PC-3 (cell line): Measurements from ENCODE around the gene SNRPA1. TPM values are rescaled to one million over a fixed set of nuclear protein-coding genes. Genes with fewer than 3 reads are reported as not detected.

ENCODE experiments used
- ATAC-seq: fragments of 200-7000 bp; cut with Tn5 transposase; 2 replicates; pipeline ENCODE4 v1.9.1; 2020; ENCODE audit warnings: mild to moderate bottlenecking, moderate library complexity
- BruUV-seq: library from RNA; stranded (reverse); fragments of 400-500 nt; replicated peaks from 2 replicates; lab custom pipeline; 2021; lab: Mats Ljungman, UMichigan
- CTCF ChIA-PET: fragments of 300-600 bp; sonication (Branson Sonifier 250); formaldehyde crosslinking; loops from one replicate; lab custom pipeline; 2022; ENCODE audit warnings: antibody characterized with exemption; lab: Charles Lee
- POLR2A ChIA-PET: fragments of 300-600 bp; sonication (Branson Sonifier 250); formaldehyde crosslinking; loops from one replicate; lab custom pipeline; 2022; ENCODE audit warnings: antibody characterized with exemption; ENCODE audit not compliant: unreplicated experiment; lab: Charles Lee
- DNase-seq: peaks from one replicate; pipeline ENCODE4 v3.0.0-alpha.2; 2015
- H2AFZ ChIP-seq: fragments of 300-600 bp; sonication (generic); 2 replicates; pipeline ENCODE4 v1.6.0; 2016; ENCODE audit warnings: antibody characterized with exemption, low read length
- H3F3A ChIP-seq: fragments of 300-600 bp; sonication (generic); one replicate; pipeline ENCODE4 v1.6.0; 2017; ENCODE audit warnings: antibody characterized with exemption, low read length, control low read depth, mild to moderate bottlenecking; ENCODE audit not compliant: unreplicated experiment
- H3K27ac ChIP-seq: fragments of 300-600 bp; sonication (generic); 2 replicates; pipeline ENCODE4 v1.5.1; 2016; ENCODE audit warnings: mild to moderate bottlenecking, low read length
- H3K27me3 ChIP-seq: fragments of 300-600 bp; sonication (generic); 2 replicates; pipeline ENCODE4 v1.6.1; 2016; ENCODE audit warnings: low read length, mixed read lengths
- H3K36me3 ChIP-seq: fragments of 300-600 bp; sonication (generic); 2 replicates; pipeline ENCODE4 v1.6.1; 2016; ENCODE audit warnings: low read depth, mixed run types, low read length, mixed read lengths
- H3K4me1 ChIP-seq: fragments of 300-600 bp; sonication (generic); 2 replicates; pipeline ENCODE4 v1.5.1; 2016; ENCODE audit warnings: low read length; ENCODE audit not compliant: insufficient read depth
- H3K4me2 ChIP-seq: fragments of 300-600 bp; sonication (generic); 2 replicates; pipeline ENCODE4 v1.6.0; 2016; ENCODE audit warnings: low read length
- H3K4me3 ChIP-seq: fragments of 300-600 bp; sonication (generic); 2 replicates; pipeline ENCODE4 v1.5.1; 2016; ENCODE audit warnings: mild to moderate bottlenecking, low read length, mixed read lengths
- H3K79me2 ChIP-seq: fragments of 300-600 bp; sonication (generic); 2 replicates; pipeline ENCODE4 v1.6.1; 2017; ENCODE audit warnings: low read length, mixed read lengths
- H3K9ac ChIP-seq: fragments of 300-600 bp; sonication (generic); 2 replicates; pipeline ENCODE4 v1.6.0; 2016; ENCODE audit warnings: mild to moderate bottlenecking, low read length
- H3K9me2 ChIP-seq: fragments of 300-600 bp; sonication (generic); replicated peaks from 2 replicates; pipeline ENCODE4 v1.6.1; 2016; ENCODE audit warnings: mixed run types, low read length, mixed read lengths
- H3K9me3 ChIP-seq: fragments of 300-600 bp; sonication (generic); 2 replicates; pipeline ENCODE4 v1.6.1; 2016; ENCODE audit warnings: low read length, mixed read lengths
- H4K20me1 ChIP-seq: fragments of 300-600 bp; sonication (generic); 2 replicates; pipeline ENCODE4 v1.6.1; 2016; ENCODE audit warnings: low read length, mixed read lengths
- EZH2 ChIP-seq: fragments of 300-600 bp; sonication (generic); IDR thresholded peaks from one replicate; pipeline ENCODE4 v1.6.1; 2017; ENCODE audit warnings: antibody characterized with exemption, mild to moderate bottlenecking, low read length; ENCODE audit not compliant: unreplicated experiment
- EZH2phosphoT487 ChIP-seq: fragments of 300-600 bp; sonication (generic); IDR thresholded peaks from 2 replicates; pipeline ENCODE4 v1.6.1; 2018; ENCODE audit warnings: mild to moderate bottlenecking, antibody characterized with exemption, low read length, borderline replicate concordance
- intact Hi-C: fragments of 100-400 bp; cut with micrococcal nuclease; formaldehyde crosslinking; loops from 2 replicates; pipeline ENCODE4 v1.9.0; 2023
- total RNA-seq: library from RNA; depleted of rRNA; stranded (reverse); fragments of >200 nt; gene quantifications from 2 replicates; pipeline ENCODE4 v1.2.3, GENCODE V29; 2014
- TF ChIP-seq, protein P1 (sequence below): fragments of 300-600 bp; sonication (generic); conservative IDR thresholded peaks from 2 replicates; pipeline ENCODE4 v1.5.1; 2017; ENCODE audit warnings: antibody characterized with exemption, low read depth, mild to moderate bottlenecking, low read length

SNRPA1 gene
- total RNA-seq, 1 experiment from 2014 or later, result 66.1 TPM

DNA sequence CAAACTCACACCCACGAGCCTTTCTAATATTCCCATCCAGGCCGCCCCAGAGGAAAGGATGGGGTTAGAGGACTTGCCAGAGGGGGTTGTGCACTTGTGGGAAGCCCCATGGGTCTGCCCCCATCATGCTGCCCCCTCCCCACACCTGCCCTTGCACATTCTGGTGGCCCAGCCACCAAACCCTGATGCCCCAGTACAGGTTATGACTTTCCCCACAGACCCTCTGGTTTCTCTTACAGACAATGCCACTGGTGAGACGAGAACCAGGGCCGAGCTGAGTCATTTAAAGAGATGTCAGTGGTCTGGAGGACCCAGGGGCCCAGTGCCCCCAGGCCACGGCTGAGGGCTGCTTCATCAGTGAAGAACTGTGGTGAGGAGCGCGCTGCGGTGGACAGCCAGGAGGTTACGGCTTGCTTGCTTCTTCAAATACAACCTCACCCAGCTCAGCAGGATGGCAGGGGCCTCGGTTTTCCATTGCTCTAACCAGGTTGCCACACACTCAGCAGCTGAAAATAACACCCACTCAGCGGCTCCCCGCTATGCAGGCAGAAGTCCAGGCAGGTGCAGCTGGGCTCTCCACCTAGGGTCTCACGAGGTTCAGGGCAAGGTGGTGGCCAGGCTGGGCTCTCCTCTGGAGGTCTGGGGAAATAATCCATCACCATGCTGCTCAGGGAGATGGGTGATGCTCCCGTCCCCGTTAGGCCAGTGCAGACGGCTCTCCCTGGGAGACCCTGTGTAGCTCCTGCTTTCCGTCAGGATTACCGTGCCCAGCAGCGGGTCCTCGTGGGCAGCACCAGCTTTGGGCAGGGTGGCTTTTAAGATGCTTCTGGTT is 13.8 kb upstream of the SNRPA1 start:
- H3K4me3 ChIP-seq, result no peak overlapping the region
- H3K36me3 ChIP-seq, result no peaks in the 10 kb centered on the region
- no peak for ATAC-seq
- no peaks in the 10 kb centered on the region for H3K9me3 ChIP-seq
- no peaks in the 10 kb centered on the region for H3F3A ChIP-seq
- no peaks in the 10 kb centered on the region for H3K27me3 ChIP-seq
- ChIA-PET CTCF (no interaction called here), POLR2A (no interaction called here)
- no peaks in the 10 kb centered on the region for H4K20me1 ChIP-seq
- no peak overlapping the region for H2AFZ ChIP-seq
- H3K79me2 ChIP-seq, result no peaks in the 10 kb centered on the region
- no peak for DNase-seq
- no TSS peak for BruUV-seq
- H3K4me2 ChIP-seq, result no peak overlapping the region
- TF ChIP-seq EZH2phosphoT487, result no peak
- TF ChIP-seq, protein P1, sequence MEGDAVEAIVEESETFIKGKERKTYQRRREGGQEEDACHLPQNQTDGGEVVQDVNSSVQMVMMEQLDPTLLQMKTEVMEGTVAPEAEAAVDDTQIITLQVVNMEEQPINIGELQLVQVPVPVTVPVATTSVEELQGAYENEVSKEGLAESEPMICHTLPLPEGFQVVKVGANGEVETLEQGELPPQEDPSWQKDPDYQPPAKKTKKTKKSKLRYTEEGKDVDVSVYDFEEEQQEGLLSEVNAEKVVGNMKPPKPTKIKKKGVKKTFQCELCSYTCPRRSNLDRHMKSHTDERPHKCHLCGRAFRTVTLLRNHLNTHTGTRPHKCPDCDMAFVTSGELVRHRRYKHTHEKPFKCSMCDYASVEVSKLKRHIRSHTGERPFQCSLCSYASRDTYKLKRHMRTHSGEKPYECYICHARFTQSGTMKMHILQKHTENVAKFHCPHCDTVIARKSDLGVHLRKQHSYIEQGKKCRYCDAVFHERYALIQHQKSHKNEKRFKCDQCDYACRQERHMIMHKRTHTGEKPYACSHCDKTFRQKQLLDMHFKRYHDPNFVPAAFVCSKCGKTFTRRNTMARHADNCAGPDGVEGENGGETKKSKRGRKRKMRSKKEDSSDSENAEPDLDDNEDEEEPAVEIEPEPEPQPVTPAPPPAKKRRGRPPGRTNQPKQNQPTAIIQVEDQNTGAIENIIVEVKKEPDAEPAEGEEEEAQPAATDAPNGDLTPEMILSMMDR, result no peak
- TF ChIP-seq EZH2, result no peak
- no peaks in the 10 kb centered on the region for H3K4me1 ChIP-seq
- H3K9ac ChIP-seq, result no peak overlapping the region
- no peaks in the 10 kb centered on the region for H3K9me2 ChIP-seq
- intact Hi-C loops, result no loop called here
- no peak overlapping the region for H3K27ac ChIP-seq

DNA sequence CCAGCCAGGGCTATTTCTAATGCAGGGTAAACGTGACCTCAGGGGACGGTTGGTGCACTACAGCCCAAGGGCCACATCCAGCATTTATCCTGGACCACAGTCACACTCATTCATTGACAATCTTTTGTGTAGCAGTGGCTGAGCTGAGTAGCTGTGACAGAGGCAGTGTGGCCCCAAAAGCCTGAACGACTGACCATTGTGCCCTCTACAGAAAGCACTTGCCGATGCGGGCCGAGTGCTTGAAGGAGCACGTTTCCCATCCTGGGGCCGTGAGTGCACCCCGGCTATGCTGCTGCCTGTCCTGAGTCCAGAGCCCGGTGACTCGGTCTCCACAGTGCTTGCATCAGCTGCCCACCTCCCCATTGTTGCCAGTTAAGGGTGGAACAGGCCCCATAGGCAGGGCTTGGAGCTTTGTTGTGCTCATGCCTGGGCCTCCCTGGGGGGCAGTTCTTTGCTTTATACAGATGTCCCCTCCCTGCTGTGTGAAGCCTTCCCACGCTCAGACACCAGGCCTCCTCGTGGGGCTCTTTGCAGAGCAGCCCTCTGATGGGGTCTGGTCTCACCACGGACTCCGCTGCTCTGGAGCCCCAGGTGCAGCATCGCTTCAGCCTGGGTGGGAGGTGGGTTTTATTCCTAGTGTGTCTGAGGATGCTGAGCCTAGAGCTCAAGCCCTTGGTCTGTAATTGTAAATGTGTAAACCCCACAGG is 13.0 kb upstream of the SNRPA1 start:
- Histone ChIP-seq H3K4me3 (no peak overlapping the region), H2AFZ (no peak overlapping the region), H3K27ac (no peak overlapping the region), H3K27me3 (no peaks in the 10 kb centered on the region), H3K79me2 (no peaks in the 10 kb centered on the region), H3F3A (no peaks in the 10 kb centered on the region), H4K20me1 (no peaks in the 10 kb centered on the region), H3K9ac (no peak overlapping the region), H3K9me3 (no peaks in the 10 kb centered on the region), H3K36me3 (no peaks in the 10 kb centered on the region), H3K9me2 (no peaks in the 10 kb centered on the region), H3K4me2 (no peak overlapping the region), H3K4me1 (no peaks in the 10 kb centered on the region)
- no peak for ATAC-seq
- CTCF ChIA-PET, result no interaction called here
- TF ChIP-seq EZH2phosphoT487 (no peak), EZH2 (no peak)
- TF ChIP-seq, protein P1, result no peak
- POLR2A ChIA-PET, result no interaction called here
- BruUV-seq, result no TSS peak
- intact Hi-C loops, result no loop called here
- no peak for DNase-seq
